Right ventricle myocardium inferior (tissue), 1 donor: ENCODE measurements around the gene FBXW4. TPM values are rescaled to one million over a fixed set of nuclear protein-coding genes. Genes with fewer than 3 reads are reported as not detected.

ENCODE experiments used
- ATAC-seq: fragments of 200-7000 bp; cut with Tn5 transposase; one replicate; pipeline ENCODE4 v1.9.1; 2020; ENCODE audit warnings: mild to moderate bottlenecking, moderate library complexity
- DNase-seq: peaks from one replicate; pipeline ENCODE4 v3.0.0; 2021; ENCODE audit errors: missing footprints
- intact Hi-C: fragments of 100-400 bp; cut with DNase I; formaldehyde crosslinking; loops from one replicate; pipeline ENCODE4 v1.11.0; 2022
- long read RNA-seq: library from polyadenylated mRNA; unstranded; transcript quantifications from one replicate; pipeline ENCODE4 v2.0.0, GENCODE V29; 2021
- total RNA-seq: library from RNA; stranded (reverse); fragmentation: NEBNext Ultra II Directional; extraction: Animal tissue kit (Norgen Biotek cat#: 25700); gene quantifications from one replicate; pipeline ENCODE4 v1.2.1, GENCODE V29; 2021
- donor health status: DM: no; HTN: yes; CAD: no; lungs with severe emphysema.

The FBXW4 gene
- 93.2 TPM for total RNA-seq
- long read RNA-seq, transcript FBXW4-201 (9 exons, 2,483 nt), result major isoform, 32 of 36 reads
- long read RNA-seq, partial matches to known transcripts, result 1 of 36 reads
- long read RNA-seq, other reads (novel, unspliced or antisense), result 3 of 36 reads

- intact Hi-C loops, result loop anchor here (10.0 kb wide), 1 partner anchor 90 kb away; no protein-coding TSS in a partner anchor
- ATAC-seq (peak; percentile 79), DNase-seq (peak; percentile 81)
These were observed at the start of gene FBXW4 for GRCh38 chr10:101694674-101695403. FBXW4 (minus strand) TSS chr10:101695170; CDS start chr10:101695105, 65 bp downstream.

DNA sequence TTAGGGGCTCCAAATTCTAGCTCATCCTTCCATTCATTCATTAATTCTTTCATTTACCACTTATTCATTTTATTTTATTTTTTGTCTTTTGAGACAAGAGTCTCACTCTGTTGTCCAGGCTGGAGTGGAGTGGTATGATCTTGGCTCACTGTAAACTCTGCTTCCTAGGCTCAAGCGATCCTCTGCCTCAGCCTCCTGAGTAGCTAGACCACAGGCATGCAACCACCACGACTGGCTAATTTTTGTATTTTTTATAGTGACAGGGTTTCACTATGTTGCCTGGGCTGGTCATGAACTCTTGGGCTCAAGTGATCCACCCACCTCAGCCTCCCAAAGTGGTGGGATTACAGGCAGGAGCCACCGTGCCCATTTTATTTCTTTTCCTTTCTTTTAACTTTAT is 49.3 kb upstream of the FBXW4 start:
- intact Hi-C loops, result no loop called here
- DNase-seq, result no peak
- no peak for ATAC-seq

DNA sequence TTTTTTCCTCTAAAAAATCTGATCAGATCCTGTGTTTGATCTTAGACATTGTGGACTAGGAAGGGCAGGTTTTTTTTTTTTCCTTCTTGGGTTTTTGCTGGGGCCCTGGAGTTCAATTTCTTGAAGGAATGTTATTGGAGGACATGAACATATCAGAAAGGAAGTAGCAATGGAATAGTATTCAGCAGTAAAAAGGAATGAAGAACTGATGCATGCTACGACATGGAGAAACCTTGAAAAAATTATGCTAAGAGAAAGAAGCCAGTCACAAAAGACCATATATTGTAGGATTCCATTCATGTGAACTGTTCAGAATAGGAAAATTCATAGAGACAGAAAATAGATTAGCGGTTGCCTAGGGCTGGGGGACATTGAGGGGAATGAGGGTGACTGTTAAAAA is 47.0 kb upstream of the FBXW4 start:
- intact Hi-C loops, result no loop called here
- no peak for ATAC-seq
- no peak for DNase-seq

GRCh38 chr10:101736666-101737065 is 41.7 kb upstream of the FBXW4 start:
- DNase-seq, result no peak
- intact Hi-C loops, result no loop called here
- ATAC-seq, result no peak

DNA sequence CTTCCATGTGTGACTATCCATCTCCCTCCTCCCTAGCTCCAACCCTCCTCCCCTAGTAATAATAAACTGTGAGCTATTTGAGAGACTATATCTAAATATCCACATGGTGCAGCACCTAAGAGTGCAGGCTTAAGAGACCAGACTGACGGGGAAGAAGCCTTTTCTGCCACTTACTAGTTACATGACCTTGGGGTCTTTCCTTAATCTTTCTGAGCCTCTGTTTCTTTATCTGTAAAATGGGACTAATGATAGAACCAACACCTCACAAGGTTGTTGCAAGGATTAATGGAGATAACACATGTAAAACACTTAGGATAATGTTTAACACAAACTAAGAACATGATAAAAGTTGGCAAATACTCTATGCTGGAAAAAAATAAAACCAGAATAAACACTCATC is 37.1 kb upstream of the FBXW4 start:
- ATAC-seq (no peak), DNase-seq (no peak)
- intact Hi-C loops, result no loop called here

DNA sequence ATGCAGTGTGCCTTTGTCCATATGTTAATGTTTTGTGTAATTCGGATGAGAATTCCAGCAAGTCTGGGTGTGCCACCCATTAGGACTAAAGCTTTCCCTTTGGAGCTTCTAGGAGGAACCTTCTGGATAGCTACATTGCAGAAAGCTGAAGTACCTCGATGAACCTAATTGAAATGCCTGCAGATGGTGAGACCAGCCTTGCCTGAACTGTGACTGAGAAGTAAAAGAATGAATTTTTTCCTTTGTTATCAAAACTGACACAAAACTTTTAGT is 31.1 kb upstream of the FBXW4 start:
- intact Hi-C loops, result no loop called here
- DNase-seq (no peak), ATAC-seq (no peak)

- ATAC-seq (no peak), DNase-seq (no peak)
- intact Hi-C loops, result no loop called here
These were observed 30.5 kb upstream of the FBXW4 start for GRCh38 chr10:101725296-101726114.

- intact Hi-C loops, result no loop called here
- no peak for DNase-seq
- ATAC-seq, result no peak
These were observed 29.5 kb upstream of the FBXW4 start for GRCh38 chr10:101724446-101724845.

GRCh38 chr10:101723176-101723575 is 28.2 kb upstream of the FBXW4 start:
- ATAC-seq (no peak), DNase-seq (no peak)
- intact Hi-C loops, result no loop called here

GRCh38 chr10:101721806-101722205 is 26.8 kb upstream of the FBXW4 start:
- DNase-seq (no peak), ATAC-seq (no peak)
- intact Hi-C loops, result no loop called here

- intact Hi-C loops, result no loop called here
- DNase-seq (no peak), ATAC-seq (no peak)
These were observed 25.7 kb upstream of the FBXW4 start for GRCh38 chr10:101720606-101721230.

DNA sequence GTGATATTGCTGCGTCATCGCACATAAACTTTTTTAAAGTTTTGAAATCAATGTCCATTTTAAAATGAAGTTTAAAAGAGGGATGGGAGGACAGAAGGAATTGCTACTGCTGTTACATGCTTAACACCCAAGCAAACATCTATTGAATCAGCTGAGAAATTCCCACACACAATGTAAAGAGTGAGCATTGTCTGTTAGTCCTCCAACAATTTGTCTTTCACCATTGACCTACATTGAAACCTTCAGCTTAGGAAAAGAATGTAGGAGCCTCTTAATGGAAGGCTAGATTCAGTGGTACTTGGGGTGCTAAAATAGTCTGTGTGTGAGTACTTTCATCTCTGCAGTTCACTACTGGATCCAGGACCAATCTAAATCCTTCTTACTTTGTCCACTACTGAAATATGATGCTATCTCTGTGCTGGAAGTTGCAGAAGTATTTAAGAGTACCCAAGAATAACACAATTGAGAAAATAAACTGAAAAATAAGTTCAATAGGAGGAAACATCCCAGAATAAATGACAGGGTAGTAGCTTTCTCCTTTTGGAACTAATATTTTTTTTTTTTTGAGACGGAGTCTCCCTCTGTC is 23.8 kb upstream of the FBXW4 start:
- intact Hi-C loops, result no loop called here
- no peak for DNase-seq
- no peak for ATAC-seq

GRCh38 chr10:101716891-101717659 is 22.1 kb upstream of the FBXW4 start:
- intact Hi-C loops, result no loop called here
- ATAC-seq (no peak), DNase-seq (no peak)

GRCh38 chr10:101712997-101713396 is 18.0 kb upstream of the FBXW4 start:
- DNase-seq (no peak), ATAC-seq (no peak)
- intact Hi-C loops, result no loop called here

DNA sequence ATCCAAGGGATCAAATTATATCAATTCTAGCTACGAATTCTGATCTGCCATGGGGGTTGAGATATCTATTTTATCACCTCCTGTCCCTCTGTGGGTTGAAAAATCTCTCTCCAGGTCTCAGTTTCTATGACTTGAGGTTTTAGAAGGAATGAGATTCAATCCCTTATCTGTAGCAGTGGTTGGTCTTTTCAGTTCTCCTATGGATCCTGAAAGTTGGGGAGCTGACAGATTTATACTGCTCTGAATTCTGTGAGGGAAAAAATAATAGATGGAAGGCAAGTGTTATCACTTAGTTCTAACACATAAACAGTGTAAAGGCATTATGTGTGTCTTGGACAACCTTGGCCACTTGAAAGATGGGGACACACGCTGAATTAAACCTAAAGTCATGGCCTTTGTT is 15.8 kb upstream of the FBXW4 start:
- ATAC-seq (no peak), DNase-seq (no peak)
- intact Hi-C loops, result no loop called here

GRCh38 chr10:101710059-101710695 is 15.2 kb upstream of the FBXW4 start:
- ATAC-seq (no peak), DNase-seq (no peak)
- intact Hi-C loops, result no loop called here

DNA sequence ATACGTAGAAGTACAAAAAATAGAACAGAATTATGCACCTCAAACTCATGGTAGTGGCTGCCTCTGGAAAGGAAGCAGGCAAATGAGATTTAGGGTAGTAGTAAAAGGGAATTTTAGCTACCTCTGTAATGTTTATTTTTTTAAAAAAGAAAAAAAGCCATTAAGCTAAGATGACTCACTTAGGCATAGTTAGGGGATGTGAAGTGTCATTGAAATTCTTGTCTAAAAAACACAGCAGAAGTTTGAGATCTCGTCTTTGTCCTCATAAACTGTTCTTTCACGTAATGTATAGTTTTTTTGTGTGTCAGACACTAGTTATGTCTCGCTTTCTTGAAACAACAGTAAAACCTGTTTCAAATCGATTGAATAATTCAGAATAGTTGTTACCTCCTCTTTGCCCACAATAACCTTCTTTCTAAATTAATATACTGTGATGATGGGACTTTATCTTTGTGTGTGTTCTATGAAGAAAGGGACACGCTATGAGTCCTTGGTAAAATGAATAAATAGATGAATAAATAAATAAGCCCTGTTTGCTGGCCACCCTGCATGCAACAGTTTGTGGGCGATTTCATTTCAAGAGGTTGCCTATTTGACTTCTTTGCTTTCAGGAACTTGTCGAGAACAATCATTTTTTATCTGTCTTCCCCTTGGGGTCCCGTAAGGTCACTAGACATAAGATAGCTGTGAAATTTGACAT is 14.5 kb upstream of the FBXW4 start:
- DNase-seq (no peak), ATAC-seq (no peak)
- intact Hi-C loops, result no loop called here

GRCh38 chr10:101708870-101709269 is 13.9 kb upstream of the FBXW4 start:
- DNase-seq (no peak), ATAC-seq (no peak)
- intact Hi-C loops, result no loop called here
